SJSA1 (cell line): ENCODE results near the gene EXOC4. TPM values are rescaled to one million over a fixed set of nuclear protein-coding genes. Genes with fewer than 3 reads are reported as not detected.

Experiments
- DNase-seq, 2 experiments: peaks; one replicate each; pipeline ENCODE4 v3.0.0-alpha.2; 2015 to 2020; ENCODE audit warnings: low spot score in 2 of 2, low read depth in 1 of 2
- H3K27ac ChIP-seq: fragments of 250-450 bp; sonication (Bioruptor Pico); 2 replicates; pipeline ENCODE4 v1.5.1; 2020; ENCODE audit warnings: mild to moderate bottlenecking, moderate library complexity
- H3K27me3 ChIP-seq: fragments of 250-450 bp; sonication (Bioruptor Pico); replicated peaks from 2 replicates; pipeline ENCODE4 v1.5.1; 2020; ENCODE audit warnings: mild to moderate bottlenecking, moderate library complexity
- H3K36me3 ChIP-seq: fragments of 250-450 bp; sonication (Bioruptor Pico); 2 replicates; pipeline ENCODE4 v1.5.1; 2020; ENCODE audit warnings: mild to moderate bottlenecking
- H3K4me1 ChIP-seq: fragments of 250-450 bp; sonication (Bioruptor Pico); replicated peaks from 2 replicates; pipeline ENCODE4 v1.6.1; 2021; ENCODE audit warnings: mild to moderate bottlenecking
- H3K4me3 ChIP-seq: fragments of 250-450 bp; sonication (Bioruptor Pico); 2 replicates; pipeline ENCODE4 v1.5.1; 2020; ENCODE audit warnings: mild to moderate bottlenecking
- H3K9me3 ChIP-seq: fragments of 250-450 bp; sonication (Bioruptor Pico); replicated peaks from 2 replicates; pipeline ENCODE4 v1.5.1; 2020; ENCODE audit warnings: mild to moderate bottlenecking
- total RNA-seq: library from RNA; depleted of rRNA; stranded (reverse); fragments of >200 nt; shearing (Covaris generic); gene quantifications from 2 replicates; pipeline ENCODE4 v1.2.3, GENCODE V29; 2014

Gene EXOC4
- total RNA-seq, 1 experiment from 2014 or later, result 38.5 TPM

- DNase-seq, result no peak
- no peaks in the 10 kb centered on the region for H3K36me3 ChIP-seq
- no peaks in the 10 kb centered on the region for H3K4me1 ChIP-seq
- H3K27me3 ChIP-seq, result no peaks in the 10 kb centered on the region
- no peak overlapping the region for H3K4me3 ChIP-seq
- no peaks in the 10 kb centered on the region for H3K9me3 ChIP-seq
- no peak overlapping the region for H3K27ac ChIP-seq
Measured at GRCh38 chr7:133837224-133837623, 584.3 kb downstream of the EXOC4 start.

GRCh38 chr7:133839121-133839520 is 586.2 kb downstream of the EXOC4 start:
- no peak for DNase-seq
- Histone ChIP-seq H3K4me1 (no peaks in the 10 kb centered on the region), H3K9me3 (0 out of 2 replicates have a peak, but pooled peaks cover 2% of the 10 kb centered on the region), H3K27me3 (no peaks in the 10 kb centered on the region), H3K4me3 (no peak overlapping the region), H3K27ac (no peak overlapping the region), H3K36me3 (no peaks in the 10 kb centered on the region)

- Histone ChIP-seq H3K36me3 (no peaks in the 10 kb centered on the region), H3K4me1 (peaks cover 18% of the 10 kb centered on the region), H3K27me3 (no peaks in the 10 kb centered on the region), H3K27ac (no peak overlapping the region), H3K4me3 (no peak overlapping the region), H3K9me3 (0 out of 2 replicates have a peak, but pooled peaks cover 2% of the 10 kb centered on the region)
- no peak for DNase-seq
Measured at GRCh38 chr7:133843341-133843740, 590.5 kb downstream of the EXOC4 start.

- Histone ChIP-seq H3K4me3 (no peak overlapping the region), H3K36me3 (no peaks in the 10 kb centered on the region), H3K9me3 (0 out of 2 replicates have a peak, but pooled peaks cover 2% of the 10 kb centered on the region), H3K27me3 (no peaks in the 10 kb centered on the region), H3K4me1 (peaks cover 18% of the 10 kb centered on the region), H3K27ac (no peak overlapping the region)
- no peak for DNase-seq
Measured at GRCh38 chr7:133845005-133845404, 592.1 kb downstream of the EXOC4 start.

GRCh38 chr7:133846203-133846945 is 593.5 kb downstream of the EXOC4 start:
- H3K4me3 ChIP-seq, result no peak overlapping the region
- H3K27me3 ChIP-seq, result no peaks in the 10 kb centered on the region
- H3K4me1 ChIP-seq, result peaks cover 18% of the 10 kb centered on the region
- H3K36me3 ChIP-seq, result no peaks in the 10 kb centered on the region
- H3K9me3 ChIP-seq, result 0 out of 2 replicates have a peak, but pooled peaks cover 2% of the 10 kb centered on the region
- DNase-seq, result peak; percentile 50 to 67
- peak overlapping the region; percentile 15 for H3K27ac ChIP-seq

- Histone ChIP-seq H3K4me3 (no peak overlapping the region), H3K27me3 (no peaks in the 10 kb centered on the region), H3K36me3 (no peaks in the 10 kb centered on the region), H3K27ac (no peak overlapping the region), H3K9me3 (no peaks in the 10 kb centered on the region), H3K4me1 (peaks cover 35% of the 10 kb centered on the region)
- DNase-seq, result no peak
Measured at GRCh38 chr7:133850497-133851280, 597.8 kb downstream of the EXOC4 start.

GRCh38 chr7:133851411-133851810 is 598.5 kb downstream of the EXOC4 start:
- Histone ChIP-seq H3K27ac (no peak overlapping the region), H3K4me3 (no peak overlapping the region), H3K27me3 (no peaks in the 10 kb centered on the region), H3K9me3 (no peaks in the 10 kb centered on the region), H3K4me1 (peaks cover 27% of the 10 kb centered on the region), H3K36me3 (no peaks in the 10 kb centered on the region)
- no peak for DNase-seq

- H3K27me3 ChIP-seq, result no peaks in the 10 kb centered on the region
- peak; percentile 81 to 82 for DNase-seq
- peaks cover 20% of the 10 kb centered on the region for H3K4me1 ChIP-seq
Measured at GRCh38 chr7:133853706-133854276, 600.9 kb downstream of the EXOC4 start.

GRCh38 chr7:133854739-133855138 is 601.9 kb downstream of the EXOC4 start:
- H3K36me3 ChIP-seq, result no peaks in the 10 kb centered on the region
- peaks cover 20% of the 10 kb centered on the region for H3K4me1 ChIP-seq
- peak in 1 of 2 experiments; percentile 37 for DNase-seq
- no peak overlapping the region for H3K27ac ChIP-seq
- no peaks in the 10 kb centered on the region for H3K27me3 ChIP-seq
- H3K4me3 ChIP-seq, result no peak overlapping the region
- H3K9me3 ChIP-seq, result no peaks in the 10 kb centered on the region

More at GRCh38 chr7:133853706-133854276, 600.9 kb downstream of the EXOC4 start:
- no peaks in the 10 kb centered on the region for H3K9me3 ChIP-seq
- H3K4me3 ChIP-seq, result no peak overlapping the region
- H3K36me3 ChIP-seq, result no peaks in the 10 kb centered on the region
- H3K27ac ChIP-seq, result peak overlapping the region; percentile 70

GRCh38 chr7:133857376-133858119 is 604.7 kb downstream of the EXOC4 start:
- Histone ChIP-seq H3K4me3 (no peak overlapping the region), H3K9me3 (no peaks in the 10 kb centered on the region), H3K27ac (no peak overlapping the region), H3K36me3 (no peaks in the 10 kb centered on the region), H3K27me3 (no peaks in the 10 kb centered on the region), H3K4me1 (peaks cover 17% of the 10 kb centered on the region)
- no peak for DNase-seq

- Histone ChIP-seq H3K4me3 (no peak overlapping the region), H3K4me1 (peaks cover 9% of the 10 kb centered on the region), H3K9me3 (no peaks in the 10 kb centered on the region), H3K27me3 (no peaks in the 10 kb centered on the region), H3K36me3 (no peaks in the 10 kb centered on the region), H3K27ac (no peak overlapping the region)
- no peak for DNase-seq
Measured at GRCh38 chr7:133858311-133858710, 605.4 kb downstream of the EXOC4 start.

- H3K4me3 ChIP-seq, result no peak overlapping the region
- H3K27ac ChIP-seq, result no peak overlapping the region
- no peaks in the 10 kb centered on the region for H3K27me3 ChIP-seq
- H3K4me1 ChIP-seq, result peaks cover under 1% of the 10 kb centered on the region
- H3K36me3 ChIP-seq, result no peaks in the 10 kb centered on the region
- no peaks in the 10 kb centered on the region for H3K9me3 ChIP-seq
- DNase-seq, result no peak
Measured at GRCh38 chr7:133859231-133859630, 606.4 kb downstream of the EXOC4 start.

GRCh38 chr7:133859871-133860450 is 607.1 kb downstream of the EXOC4 start:
- H3K36me3 ChIP-seq, result no peaks in the 10 kb centered on the region
- H3K4me3 ChIP-seq, result no peak overlapping the region
- no peak overlapping the region for H3K27ac ChIP-seq
- no peak for DNase-seq
- H3K4me1 ChIP-seq, result no peaks in the 10 kb centered on the region
- no peaks in the 10 kb centered on the region for H3K27me3 ChIP-seq
- H3K9me3 ChIP-seq, result no peaks in the 10 kb centered on the region
